ENCODE results near the gene SOX14. TPM values are rescaled to one million over a fixed set of nuclear protein-coding genes. Genes with fewer than 3 reads are reported as not detected.

Gene SOX14
- not detected in 2 replicates for total RNA-seq

DNA sequence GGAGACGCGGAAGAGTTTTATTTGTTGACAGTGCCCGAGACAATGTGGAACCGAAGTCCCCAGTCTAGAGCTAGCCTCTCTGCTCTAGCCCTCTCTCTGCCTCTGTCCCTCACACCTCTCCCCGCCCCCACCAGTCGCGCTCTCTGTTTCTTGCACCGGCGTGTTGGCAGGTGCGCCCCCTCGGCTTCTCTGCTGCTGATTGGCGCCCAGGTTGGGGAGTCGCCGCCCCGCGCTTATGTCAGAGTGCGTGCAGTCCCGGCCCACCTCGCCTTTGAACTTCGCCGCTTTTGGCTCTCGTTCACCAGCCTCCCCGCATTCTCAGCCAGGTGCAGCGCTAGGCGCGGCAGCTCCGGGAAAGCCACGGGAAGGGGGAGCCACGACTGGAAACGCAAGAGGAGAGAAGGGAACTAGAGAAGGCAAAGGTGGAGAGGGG lies at the start of gene SOX14:
Gene SOX14 (plus strand): TSS at position 315 of the 433 bp plus-strand sequence. CDS start 470 bp downstream, outside the sequence.
- intact Hi-C loops (cut with micrococcal nuclease), result no loop called here

- intact Hi-C loops (cut with micrococcal nuclease), result no loop called here
These were observed 49.6 kb upstream of the SOX14 start for GRCh38 chr3:137714551-137714950.

DNA sequence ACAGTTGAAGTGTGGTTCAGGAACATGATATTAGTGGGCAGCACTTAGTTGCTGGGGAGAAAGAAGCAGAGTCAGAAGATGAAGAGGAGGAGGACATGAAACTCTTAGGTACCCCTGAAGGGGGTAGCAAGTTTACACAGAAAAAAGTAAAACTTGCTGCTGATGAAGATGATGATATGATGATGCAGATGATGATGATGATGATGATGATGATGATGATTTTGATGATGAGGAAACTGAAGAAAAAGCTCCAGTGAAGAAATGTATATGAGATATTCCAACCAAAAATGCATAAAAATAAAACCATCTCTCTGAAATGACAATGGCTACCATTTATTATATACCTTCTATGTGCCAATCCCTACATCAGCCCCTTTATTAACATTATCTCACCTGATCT lies 39.9 kb upstream of the SOX14 start:
- intact Hi-C loops (cut with micrococcal nuclease), result no loop called here

GRCh38 chr3:137737208-137737607 lies 26.9 kb upstream of the SOX14 start:
- intact Hi-C loops (cut with micrococcal nuclease), result no loop called here

DNA sequence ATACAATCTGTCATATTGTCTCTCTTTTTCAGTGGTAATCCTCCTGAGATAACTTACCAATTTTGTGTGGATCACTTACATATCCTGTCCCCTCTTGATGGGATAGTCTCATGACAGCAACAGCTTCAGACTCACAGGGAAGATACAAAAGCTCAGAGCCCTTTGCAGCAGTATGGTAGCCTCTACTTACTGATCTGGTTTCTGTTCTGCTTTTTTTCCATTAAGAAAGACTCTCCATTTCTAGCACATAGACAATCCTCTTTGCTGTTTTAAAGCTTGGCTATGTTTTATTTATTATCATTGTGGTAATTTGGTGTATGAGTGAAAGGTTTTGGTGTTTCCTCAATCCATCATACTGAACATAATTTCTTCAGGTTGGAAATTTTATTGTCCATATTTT lies 25.4 kb upstream of the SOX14 start:
- intact Hi-C loops (cut with micrococcal nuclease), result no loop called here

DNA sequence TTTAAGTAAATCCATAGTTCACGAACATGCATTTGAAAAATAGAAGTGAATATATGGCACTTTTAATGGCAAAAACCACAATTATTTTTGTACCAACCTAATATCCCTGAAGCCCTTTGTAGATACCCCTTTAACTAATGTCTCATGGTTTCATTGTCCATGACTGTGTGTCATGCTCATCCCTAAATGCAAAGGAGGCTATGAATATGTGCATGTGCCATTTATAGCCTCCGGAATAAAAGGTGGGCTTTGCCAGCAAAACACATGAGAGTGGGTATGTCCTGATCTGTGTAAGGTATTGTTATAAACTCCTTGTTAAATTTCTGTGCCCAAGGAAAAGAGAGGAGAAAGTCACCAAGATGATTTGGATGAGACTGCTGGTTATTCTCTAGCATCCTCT lies 20.5 kb upstream of the SOX14 start:
- intact Hi-C loops (cut with micrococcal nuclease), result no loop called here

DNA sequence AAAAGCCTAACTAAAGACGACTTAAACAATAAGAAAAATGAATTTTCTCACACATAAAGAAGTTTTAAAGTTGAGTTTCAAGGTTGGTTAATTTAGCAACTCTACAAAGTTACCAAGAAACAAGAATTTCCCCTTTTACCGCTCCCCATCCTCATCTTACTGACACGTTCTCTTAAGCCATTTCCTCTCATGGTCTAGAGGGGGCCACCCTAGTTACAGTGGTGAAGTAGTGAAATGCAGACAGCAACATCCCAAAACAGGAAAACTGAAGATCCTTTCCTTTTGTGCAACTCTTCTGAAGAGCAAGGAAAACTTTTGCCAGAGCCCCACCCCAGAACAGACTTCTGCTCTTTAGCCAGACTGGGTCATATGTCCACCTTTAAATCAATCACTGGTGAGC lies 17.3 kb upstream of the SOX14 start:
- intact Hi-C loops (cut with micrococcal nuclease), result no loop called here

DNA sequence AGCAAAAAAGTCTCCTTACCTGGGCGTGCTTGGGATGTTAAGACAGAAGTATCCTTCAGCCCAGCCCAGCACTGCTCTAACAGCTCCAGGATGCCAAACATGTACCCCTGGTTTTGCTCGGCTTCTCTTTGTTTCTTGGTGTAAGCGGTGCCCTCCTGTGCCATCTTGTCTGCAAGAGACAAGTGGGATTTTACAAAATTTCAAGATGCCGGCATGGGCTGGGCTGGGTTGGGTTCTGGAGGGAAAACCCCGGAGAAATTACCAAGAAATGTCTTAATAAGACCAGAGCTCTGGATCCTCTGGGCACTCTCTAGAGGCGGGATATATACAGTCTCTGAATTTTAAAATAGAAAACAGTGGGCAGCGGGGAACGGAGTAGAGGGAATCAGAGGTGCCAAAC lies 4.6 kb upstream of the SOX14 start:
- intact Hi-C loops (cut with micrococcal nuclease), result no loop called here

DNA sequence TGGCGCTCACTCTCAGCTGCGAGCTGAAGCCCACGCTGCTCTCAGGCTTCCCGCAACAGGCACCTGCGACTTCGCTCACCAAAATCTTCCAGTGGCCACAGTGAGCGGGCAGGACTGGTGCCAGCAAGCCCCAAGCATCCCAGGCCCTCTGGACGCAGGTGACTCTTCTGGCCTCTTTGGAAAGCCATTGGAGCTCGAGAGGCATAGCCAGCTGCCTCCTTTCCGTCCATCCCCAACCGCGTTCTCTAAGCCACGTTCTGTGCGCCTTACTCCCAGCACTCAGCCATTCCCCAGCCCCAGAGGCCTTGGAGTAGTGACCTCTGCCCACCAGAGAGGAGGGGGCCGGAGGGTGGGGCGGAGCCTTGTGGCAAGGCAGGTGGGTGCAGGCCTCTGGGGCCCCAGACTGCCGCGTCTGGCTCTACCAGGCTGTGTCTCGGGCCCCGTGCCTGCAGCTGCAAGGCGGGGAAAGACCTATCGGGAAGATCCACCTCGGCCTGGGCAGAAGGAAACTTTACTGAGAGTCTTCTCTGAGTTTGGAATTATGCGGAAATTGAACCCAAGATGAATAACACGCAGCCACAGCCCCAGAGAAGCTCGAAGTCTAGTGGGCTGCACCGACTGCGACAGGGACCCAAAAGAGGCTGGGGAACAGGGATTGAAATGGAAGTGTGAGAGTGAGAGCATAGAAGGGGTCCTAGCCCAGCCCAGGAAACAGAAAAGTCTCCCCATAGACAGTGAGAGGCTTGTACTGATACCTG lies 3.6 kb upstream of the SOX14 start:
- intact Hi-C loops (cut with micrococcal nuclease), result no loop called here

DNA sequence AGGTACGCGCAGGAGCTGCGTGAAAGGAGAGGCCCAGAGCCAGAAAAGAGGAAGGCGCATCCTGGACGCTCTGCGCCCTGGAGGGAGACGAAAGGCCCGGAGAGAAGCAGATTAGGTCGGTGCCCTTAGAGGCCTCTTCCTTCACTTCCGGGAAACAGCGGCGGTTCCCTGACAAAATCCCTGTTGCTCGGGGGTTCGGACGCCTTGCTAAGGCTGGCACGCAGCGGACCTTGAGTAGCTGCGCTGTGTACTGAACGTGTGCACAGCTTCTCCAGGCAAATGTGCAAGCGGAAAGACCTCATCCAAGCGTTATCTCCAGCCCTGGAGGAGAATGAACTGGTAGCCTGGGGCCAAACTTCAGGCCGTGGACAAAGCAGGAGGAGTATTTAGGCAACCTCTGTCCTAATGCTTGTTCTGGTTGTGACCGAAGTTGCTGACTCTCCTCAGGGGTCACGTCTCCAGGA lies 3.0 kb upstream of the SOX14 start:
- intact Hi-C loops (cut with micrococcal nuclease), result no loop called here

GRCh38 chr3:137761563-137762503 lies 2.3 kb upstream of the SOX14 start:
- intact Hi-C loops (cut with micrococcal nuclease), result no loop called here

- intact Hi-C loops (cut with micrococcal nuclease), result no loop called here
These were observed 1.2 kb upstream of the SOX14 start for GRCh38 chr3:137762674-137763593.

DNA sequence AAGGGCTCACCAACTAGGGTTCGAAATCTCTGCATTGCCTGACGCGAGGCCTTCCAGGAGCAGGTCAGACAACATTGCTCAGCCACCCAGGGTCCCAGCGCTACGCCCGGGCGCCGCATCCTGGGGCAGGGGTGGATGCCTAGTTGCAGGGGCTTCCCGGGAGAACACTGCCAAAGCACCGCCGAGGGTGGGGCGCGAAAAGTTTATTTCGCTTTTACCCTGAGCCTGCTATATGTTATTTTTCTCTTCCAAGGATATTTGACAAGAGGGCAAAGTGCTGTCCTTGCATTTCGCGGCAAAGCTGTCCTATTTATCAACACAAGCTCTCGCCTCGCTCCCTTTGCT lies 549 bp upstream of the SOX14 start:
- intact Hi-C loops (cut with micrococcal nuclease), result no loop called here

DNA sequence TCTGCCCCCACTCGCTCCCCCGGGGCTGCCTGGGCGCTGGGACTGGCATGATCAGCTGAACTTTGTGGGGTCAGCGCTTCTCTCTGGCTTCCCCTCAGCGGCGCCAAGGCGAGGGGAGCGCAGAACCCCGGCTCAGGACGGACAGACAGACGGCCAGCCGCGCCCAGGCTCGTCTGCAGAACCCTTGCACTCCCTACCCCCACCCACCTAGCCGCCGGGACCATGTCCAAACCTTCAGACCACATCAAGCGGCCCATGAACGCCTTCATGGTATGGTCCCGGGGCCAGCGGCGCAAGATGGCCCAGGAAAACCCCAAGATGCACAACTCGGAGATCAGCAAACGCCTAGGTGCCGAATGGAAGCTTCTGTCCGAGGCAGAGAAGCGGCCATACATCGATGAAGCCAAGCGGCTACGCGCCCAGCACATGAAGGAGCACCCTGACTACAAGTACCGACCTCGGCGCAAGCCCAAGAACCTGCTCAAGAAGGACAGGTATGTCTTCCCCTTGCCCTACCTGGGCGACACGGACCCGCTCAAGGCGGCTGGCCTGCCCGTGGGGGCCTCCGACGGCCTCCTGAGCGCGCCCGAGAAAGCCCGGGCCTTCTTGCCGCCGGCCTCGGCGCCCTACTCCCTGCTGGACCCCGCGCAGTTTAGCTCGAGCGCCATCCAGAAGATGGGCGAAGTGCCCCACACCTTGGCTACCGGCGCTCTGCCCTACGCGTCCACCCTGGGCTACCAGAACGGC lies 621 bp downstream of the SOX14 start:
- intact Hi-C loops (cut with micrococcal nuclease), result loop anchor here (5.0 kb wide), 1 partner anchor 1183 kb away; the partner anchor contains the start of genes FOXL2 and FOXL2NB

DNA sequence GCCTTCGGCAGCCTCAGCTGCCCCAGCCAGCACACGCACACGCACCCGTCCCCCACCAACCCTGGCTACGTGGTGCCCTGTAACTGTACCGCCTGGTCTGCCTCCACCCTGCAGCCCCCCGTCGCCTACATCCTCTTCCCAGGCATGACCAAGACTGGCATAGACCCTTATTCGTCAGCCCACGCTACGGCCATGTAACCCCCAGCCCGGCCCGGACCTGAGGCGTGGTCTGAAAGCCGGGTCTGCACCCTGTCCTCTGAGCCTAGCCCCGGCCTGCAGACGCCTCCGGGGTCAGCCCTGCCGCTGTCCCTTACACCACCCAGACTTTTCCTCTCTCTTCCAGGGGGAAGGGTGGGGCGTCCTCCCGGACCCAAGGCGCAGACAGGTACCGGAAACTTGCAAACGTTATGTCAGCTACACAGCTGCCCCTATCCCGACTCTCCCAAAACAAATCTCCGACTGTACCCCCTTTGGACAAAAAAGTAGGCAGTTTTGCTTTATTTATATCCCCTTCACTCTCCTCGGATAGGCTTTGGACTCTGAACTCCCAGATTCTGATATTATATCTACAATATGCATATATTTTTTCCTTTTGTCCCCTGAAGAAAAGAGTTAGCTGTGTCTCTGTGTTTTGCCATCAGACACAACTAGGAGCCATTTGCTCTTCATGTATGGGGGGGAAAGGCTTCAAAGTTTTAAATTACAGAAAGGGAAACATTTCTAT lies 1.4 kb downstream of the SOX14 start:
- intact Hi-C loops (cut with micrococcal nuclease), result loop anchor here (5.0 kb wide), 1 partner anchor 1182 kb away; the partner anchor contains the start of genes FOXL2 and FOXL2NB

DNA sequence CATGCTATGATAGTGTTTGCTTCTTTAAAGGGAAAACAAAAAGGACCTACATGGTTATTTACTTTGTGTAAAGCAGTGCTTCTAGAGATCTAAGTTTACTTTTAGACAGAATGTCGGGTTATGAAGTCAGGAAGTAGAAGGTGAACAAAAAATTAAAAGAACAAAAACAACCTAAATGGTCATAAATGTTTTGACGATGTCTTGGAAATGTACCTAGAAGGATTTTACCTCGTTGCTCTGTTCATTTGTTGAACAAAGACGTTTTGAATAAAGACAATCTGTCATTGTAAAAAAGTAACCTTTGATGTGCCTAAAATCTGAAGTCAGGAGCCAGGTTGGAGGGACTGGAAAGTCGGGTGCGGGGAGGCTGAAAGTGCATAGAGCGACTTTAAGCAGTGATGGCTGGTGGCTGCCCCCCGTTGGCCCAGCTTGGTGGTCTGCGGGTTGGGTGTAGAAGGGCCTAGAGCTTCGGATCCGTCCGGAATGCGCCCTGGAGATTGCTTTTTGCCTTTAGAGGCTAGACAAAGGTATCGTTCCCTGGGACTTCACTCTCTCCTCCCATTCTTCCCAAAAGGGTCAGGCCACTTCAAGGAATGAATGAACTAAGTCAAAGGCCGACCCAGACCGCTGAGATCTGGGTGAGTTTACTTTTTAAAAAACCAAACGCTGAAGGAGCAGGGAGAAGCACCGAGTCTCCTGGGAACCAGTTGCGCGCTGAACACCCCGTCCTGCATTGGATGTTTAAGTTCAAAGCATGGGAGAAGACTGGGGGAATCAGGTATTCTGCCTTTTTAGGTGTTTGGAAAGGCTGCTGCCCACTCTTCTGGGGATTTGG lies 2.1 kb downstream of the SOX14 start:
- intact Hi-C loops (cut with micrococcal nuclease), result loop anchor here (5.0 kb wide), 1 partner anchor 1181 kb away; the partner anchor contains the start of genes FOXL2 and FOXL2NB

DNA sequence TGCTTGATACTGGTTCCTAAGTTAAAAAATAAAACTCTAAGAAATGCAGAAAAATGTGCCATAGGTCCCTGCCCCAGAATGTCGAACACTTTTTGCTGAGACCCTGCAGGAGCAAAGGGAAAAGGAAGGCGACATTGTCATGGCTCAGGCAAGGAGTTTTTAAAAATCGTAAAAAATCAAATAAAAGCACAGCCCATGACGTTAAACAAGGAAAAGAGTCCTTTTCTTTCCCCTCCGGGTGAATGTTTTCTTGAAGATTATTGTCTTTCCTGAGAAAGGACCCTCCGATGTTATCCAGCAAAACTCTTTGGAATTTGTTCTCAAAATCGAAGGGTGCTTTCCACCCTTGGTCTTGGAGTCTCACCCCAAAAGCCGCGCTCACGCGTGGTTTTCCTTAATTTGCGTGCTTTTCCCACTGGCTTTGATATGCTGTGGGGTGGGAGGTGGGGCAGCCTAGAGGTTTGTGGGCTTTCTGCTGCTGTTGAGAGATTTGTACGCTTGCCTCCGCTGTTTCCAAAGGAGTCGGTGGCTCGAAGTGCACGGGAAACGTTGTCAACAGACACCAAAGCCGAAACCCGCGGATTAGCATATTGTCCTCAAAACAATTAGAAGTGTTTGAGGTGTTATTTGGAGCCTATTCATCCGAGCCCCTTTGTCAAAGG lies 2.9 kb downstream of the SOX14 start:
- intact Hi-C loops (cut with micrococcal nuclease), result loop anchor here (5.0 kb wide), 1 partner anchor 1180 kb away; the partner anchor contains the start of genes FOXL2 and FOXL2NB
